Measurements from ENCODE around the gene ANXA2R.

The ANXA2R gene

GRCh38 chr5:43017428-43017815 is 22.7 kb downstream of the ANXA2R start:
- Histone ChIP-seq H3K27me3 (no peaks in the 10 kb centered on the region), H3K4me2 (peak overlapping the region; percentile 83), H3K27ac (peak overlapping the region; percentile 93), H3K4me1 (peaks cover 36% of the 10 kb centered on the region), H3K9me3 (no peaks in the 10 kb centered on the region), H3K36me3 (no peaks in the 10 kb centered on the region), H4K20me1 (no peaks in the 10 kb centered on the region), H3K4me3 (peak overlapping the region; percentile 75), H3K9ac (peak overlapping the region; percentile 89)
- no peak for TF ChIP-seq Cebpa-rat (IDR thresholded peaks at IDR 0.05)

- Histone ChIP-seq H3K27me3 (no peaks in the 10 kb centered on the region), H3K4me2 (peak overlapping the region; percentile 83), H3K4me1 (peaks cover 39% of the 10 kb centered on the region), H3K36me3 (no peaks in the 10 kb centered on the region), H3K27ac (peak overlapping the region; percentile 93), H4K20me1 (no peaks in the 10 kb centered on the region), H3K4me3 (peak overlapping the region; percentile 75), H3K9ac (peak overlapping the region; percentile 89), H3K9me3 (no peaks in the 10 kb centered on the region)
- no peak for TF ChIP-seq Cebpa-rat (IDR thresholded peaks at IDR 0.05)
These were observed 23.8 kb downstream of the ANXA2R start for GRCh38 chr5:43016217-43016779.

GRCh38 chr5:43014522-43014921 is 25.6 kb downstream of the ANXA2R start:
- Histone ChIP-seq H3K9me3 (no peaks in the 10 kb centered on the region), H3K9ac (no peak overlapping the region), H3K27ac (no peak overlapping the region), H4K20me1 (no peaks in the 10 kb centered on the region), H3K27me3 (no peaks in the 10 kb centered on the region), H3K4me3 (no peak overlapping the region), H3K4me1 (peaks cover 38% of the 10 kb centered on the region), H3K4me2 (peak overlapping the region; percentile 83; the same call in 1 of the 2 replicates), H3K36me3 (no peaks in the 10 kb centered on the region)
- TF ChIP-seq Cebpa-rat (IDR thresholded peaks at IDR 0.05), result no peak

- no peaks in the 10 kb centered on the region for H3K9me3 ChIP-seq
- H3K4me1 ChIP-seq, result peaks cover 33% of the 10 kb centered on the region
- peak overlapping the region; percentile 72 for H3K4me3 ChIP-seq
- H3K4me2 ChIP-seq, result peak overlapping the region; percentile 69
- no peaks in the 10 kb centered on the region for H4K20me1 ChIP-seq
- no peak for TF ChIP-seq Cebpa-rat (IDR thresholded peaks at IDR 0.05)
- peak overlapping the region; percentile 91 for H3K27ac ChIP-seq
- H3K36me3 ChIP-seq, result no peaks in the 10 kb centered on the region
- peak overlapping the region; percentile 81; the same call in 1 of the 2 replicates for H3K9ac ChIP-seq
- H3K27me3 ChIP-seq, result no peaks in the 10 kb centered on the region
These were observed 29.2 kb downstream of the ANXA2R start for GRCh38 chr5:43010935-43011315.

- H3K4me1 ChIP-seq, result peaks cover 19% of the 10 kb centered on the region
- TF ChIP-seq Cebpa-rat (IDR thresholded peaks at IDR 0.05), result no peak
- peak overlapping the region; percentile 81 for H3K9ac ChIP-seq
- H3K27ac ChIP-seq, result peak overlapping the region; percentile 91
- no peaks in the 10 kb centered on the region for H4K20me1 ChIP-seq
- H3K36me3 ChIP-seq, result no peaks in the 10 kb centered on the region
- no peaks in the 10 kb centered on the region for H3K9me3 ChIP-seq
- H3K4me3 ChIP-seq, result peak overlapping the region; percentile 72
- peak overlapping the region; percentile 69 for H3K4me2 ChIP-seq
- no peaks in the 10 kb centered on the region for H3K27me3 ChIP-seq
These were observed 31.6 kb downstream of the ANXA2R start for GRCh38 chr5:43008363-43009153.

GRCh38 chr5:43007911-43008362 is 32.2 kb downstream of the ANXA2R start:
- H3K27ac ChIP-seq, result peak overlapping the region; percentile 91
- TF ChIP-seq Cebpa-rat (IDR thresholded peaks at IDR 0.05), result no peak
- H3K9me3 ChIP-seq, result no peaks in the 10 kb centered on the region
- peak overlapping the region; percentile 81 for H3K9ac ChIP-seq
- H3K36me3 ChIP-seq, result no peaks in the 10 kb centered on the region
- H3K4me1 ChIP-seq, result peaks cover 19% of the 10 kb centered on the region
- H3K4me2 ChIP-seq, result peak overlapping the region; percentile 69
- no peaks in the 10 kb centered on the region for H4K20me1 ChIP-seq
- no peaks in the 10 kb centered on the region for H3K27me3 ChIP-seq
- peak overlapping the region; percentile 72 for H3K4me3 ChIP-seq

GRCh38 chr5:43007246-43007910 is 32.7 kb downstream of the ANXA2R start:
- peak overlapping the region; percentile 91 for H3K27ac ChIP-seq

GRCh38 chr5:43006424-43007202 is 33.5 kb downstream of the ANXA2R start:
- Histone ChIP-seq H3K27ac (peak overlapping the region; percentile 91), H3K4me1 (peaks cover 19% of the 10 kb centered on the region), H3K36me3 (no peaks in the 10 kb centered on the region), H3K27me3 (no peaks in the 10 kb centered on the region; the same call in 1 of the 2 replicates), H3K4me3 (peak overlapping the region; percentile 72), H3K9me3 (no peaks in the 10 kb centered on the region), H3K9ac (peak overlapping the region; percentile 81; the same call in 1 of the 2 replicates), H4K20me1 (no peaks in the 10 kb centered on the region), H3K4me2 (peak overlapping the region; percentile 69)
- no peak for TF ChIP-seq Cebpa-rat (IDR thresholded peaks at IDR 0.05)

More at GRCh38 chr5:43007246-43007910, 32.7 kb downstream of the ANXA2R start:
- peaks cover 19% of the 10 kb centered on the region for H3K4me1 ChIP-seq
- H4K20me1 ChIP-seq, result no peaks in the 10 kb centered on the region
- no peaks in the 10 kb centered on the region for H3K27me3 ChIP-seq
- H3K4me3 ChIP-seq, result peak overlapping the region; percentile 72
- no peaks in the 10 kb centered on the region for H3K36me3 ChIP-seq
- H3K9ac ChIP-seq, result peak overlapping the region; percentile 81
- H3K9me3 ChIP-seq, result no peaks in the 10 kb centered on the region
- TF ChIP-seq Cebpa-rat (IDR thresholded peaks at IDR 0.05), result peak; percentile 99
- H3K4me2 ChIP-seq, result peak overlapping the region; percentile 69

GRCh38 chr5:43005031-43005430 is 35.1 kb downstream of the ANXA2R start:
- Histone ChIP-seq H3K4me3 (no peak overlapping the region), H3K4me2 (no peak overlapping the region), H3K4me1 (peaks cover 6% of the 10 kb centered on the region; the same call in 1 of the 2 replicates), H3K9ac (no peak overlapping the region), H4K20me1 (no peaks in the 10 kb centered on the region), H3K9me3 (no peaks in the 10 kb centered on the region), H3K36me3 (0 out of 2 replicates have a peak, but pooled peaks cover 10% of the 10 kb centered on the region), H3K27ac (no peak overlapping the region), H3K27me3 (peaks cover 15% of the 10 kb centered on the region)
- no peak for TF ChIP-seq Cebpa-rat (IDR thresholded peaks at IDR 0.05)

Data from BLaER1 (cell line).